DOHH2 (cell line): ENCODE data around the gene ATP2C1.
A peak's percentile ranks its signal among the peaks of the same experiment; 100 is the strongest.

Experiments
- H3F3A ChIP-seq: fragments of 200-600 bp; sonication (generic), shearing (Covaris generic); 2 replicates; pipeline ENCODE4 v1.6.0; 2016; ENCODE audit warnings: antibody characterized with exemption, mild to moderate bottlenecking; ENCODE audit not compliant: control insufficient read depth, insufficient read depth
- H3K27ac ChIP-seq: fragments of 200-600 bp; sonication (generic); 2 replicates; pipeline ENCODE4 v1.5.1; 2014; ENCODE audit warnings: low read depth, mild to moderate bottlenecking, low read length, moderate library complexity
- H3K27me3 ChIP-seq: fragments of 200-600 bp; sonication (generic); 2 replicates; pipeline ENCODE4 v1.6.1; 2014; ENCODE audit warnings: mild to moderate bottlenecking, low read length, mixed read lengths; ENCODE audit not compliant: control insufficient read depth
- H3K36me3 ChIP-seq: fragments of 200-600 bp; sonication (generic); 2 replicates; pipeline ENCODE4 v1.6.1; 2014; ENCODE audit warnings: mild to moderate bottlenecking, low read length, moderate library complexity, mixed read lengths; ENCODE audit not compliant: control insufficient read depth
- H3K4me1 ChIP-seq: fragments of 200-600 bp; sonication (generic); 2 replicates; pipeline ENCODE4 v1.6.1; 2014; ENCODE audit warnings: mild to moderate bottlenecking, low read length, mixed read lengths; ENCODE audit not compliant: control insufficient read depth
- H3K4me2 ChIP-seq: fragments of 200-600 bp; sonication (generic); 2 replicates; pipeline ENCODE4 v1.6.0; 2014; ENCODE audit warnings: mild to moderate bottlenecking, low read length, moderate library complexity
- H3K4me3 ChIP-seq: fragments of 200-600 bp; sonication (generic); 2 replicates; pipeline ENCODE4 v1.5.1; 2014; ENCODE audit warnings: mild to moderate bottlenecking, low read length, mixed read lengths
- H3K79me2 ChIP-seq: fragments of 200-600 bp; sonication (generic); 2 replicates; pipeline ENCODE4 v1.6.1; 2014; ENCODE audit warnings: mild to moderate bottlenecking, low read length, mixed read lengths; ENCODE audit not compliant: control insufficient read depth
- H3K9me2 ChIP-seq: fragments of 200-600 bp; sonication (generic); replicated peaks from 2 replicates; pipeline ENCODE4 v1.6.1; 2014; ENCODE audit warnings: mild to moderate bottlenecking, low read length, mixed read lengths; ENCODE audit not compliant: control insufficient read depth
- H3K9me3 ChIP-seq: fragments of 200-600 bp; sonication (generic); 2 replicates; pipeline ENCODE4 v1.6.1; 2014; ENCODE audit warnings: antibody characterized with exemption, low read length, mixed read lengths; ENCODE audit not compliant: control insufficient read depth, insufficient read depth
- H4K20me1 ChIP-seq: fragments of 200-600 bp; sonication (generic); 2 replicates; pipeline ENCODE4 v1.6.0; 2014; ENCODE audit warnings: low read depth, mild to moderate bottlenecking, antibody characterized with exemption, low read length, moderate library complexity; ENCODE audit not compliant: control insufficient read depth, insufficient read depth
- CTCF ChIP-seq: fragments of 200-600 bp; sonication (generic); IDR thresholded peaks from one replicate; pipeline ENCODE4 v1.5.1; 2014; ENCODE audit warnings: antibody characterized with exemption, mild to moderate bottlenecking, low read depth, low read length; ENCODE audit not compliant: poor library complexity, severe bottlenecking
- EZH2phosphoT487 ChIP-seq: fragments of 200-600 bp; sonication (generic); IDR thresholded peaks from 2 replicates; pipeline ENCODE4 v1.6.1; 2017; ENCODE audit warnings: borderline replicate concordance, mild to moderate bottlenecking, antibody characterized with exemption, low read length, moderate library complexity, mixed read lengths

Gene ATP2C1

DNA sequence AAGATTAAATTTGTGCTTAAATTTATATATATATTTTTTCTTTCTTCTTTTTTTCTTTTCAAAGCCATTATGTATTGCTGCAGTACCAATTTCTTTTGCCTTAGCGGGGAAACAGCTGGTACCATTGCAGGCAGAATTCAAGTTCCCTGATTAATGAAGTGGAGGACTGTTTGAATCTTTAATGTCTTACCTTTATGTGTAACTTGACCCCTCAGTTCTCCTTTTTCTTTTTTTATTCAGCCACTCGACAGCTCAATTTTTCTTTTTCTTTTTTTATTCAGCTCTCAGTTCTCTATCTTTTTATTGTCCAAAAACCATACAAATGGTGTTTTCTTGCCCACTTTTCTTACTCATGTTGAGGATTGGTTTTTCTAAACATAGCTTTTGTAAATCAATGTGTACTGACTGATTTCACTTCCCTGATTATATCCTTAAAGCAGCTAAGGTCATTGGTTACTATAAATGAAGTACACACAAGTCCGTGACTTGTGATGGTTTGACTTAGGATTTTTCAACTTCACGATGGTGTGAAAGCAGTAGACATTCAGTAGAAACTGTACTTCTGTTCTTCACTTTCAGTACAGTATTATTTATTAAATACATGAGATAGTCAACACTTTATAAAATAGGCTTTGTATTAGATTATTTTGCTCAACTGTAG is 22.8 kb downstream of the ATP2C1 start:
- Histone ChIP-seq H3K27ac (peak overlapping the region; percentile 37), H3K4me3 (peak overlapping the region; percentile 27), H3K36me3 (peaks cover 5% of the 10 kb centered on the region; the same call in 1 of the 2 replicates), H4K20me1 (no peaks in the 10 kb centered on the region), H3K79me2 (peaks cover 81% of the 10 kb centered on the region), H3K9me2 (no peaks in the 10 kb centered on the region), H3K9me3 (peaks cover 7% of the 10 kb centered on the region; the same call in 1 of the 2 replicates), H3K4me1 (peaks cover 38% of the 10 kb centered on the region), H3F3A (peaks cover 10% of the 10 kb centered on the region), H3K27me3 (no peaks in the 10 kb centered on the region), H3K4me2 (peak overlapping the region; percentile 39)
- no peak for TF ChIP-seq CTCF
- no peak for TF ChIP-seq EZH2phosphoT487

- peaks cover 95% of the 10 kb centered on the region for H3K79me2 ChIP-seq
- TF ChIP-seq CTCF: no peak
- TF ChIP-seq EZH2phosphoT487: no peak
Measured at GRCh38 chr3:130918328-130918727, 24.4 kb downstream of the ATP2C1 start.

DNA sequence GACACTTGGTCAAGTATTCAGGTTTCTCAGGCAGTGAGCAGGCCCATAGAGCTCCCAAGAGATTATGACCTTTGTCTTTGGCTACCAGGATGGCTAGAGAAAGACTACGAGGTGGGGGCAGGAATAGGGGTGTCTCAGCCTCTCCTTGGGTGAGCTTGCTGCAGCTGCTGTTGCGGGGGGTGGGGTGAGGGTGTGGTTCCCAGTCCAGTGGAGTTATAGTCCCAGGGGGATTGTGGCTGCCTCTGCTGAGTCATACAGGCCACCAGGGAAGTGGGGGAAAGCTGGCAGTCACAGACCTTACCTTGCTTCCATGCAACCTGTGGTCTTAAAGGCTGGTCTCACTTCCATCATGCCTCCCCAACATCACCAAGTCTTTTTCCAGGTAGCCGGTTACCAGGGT is 31.7 kb downstream of the ATP2C1 start:
- Histone ChIP-seq H4K20me1 (0 out of 2 replicates have a peak, but pooled peaks cover 3% of the 10 kb centered on the region), H3K27ac (no peak overlapping the region), H3K36me3 (peaks cover 7% of the 10 kb centered on the region), H3K4me2 (peak overlapping the region; percentile 20), H3K9me2 (no peaks in the 10 kb centered on the region), H3K9me3 (peaks cover 6% of the 10 kb centered on the region; the same call in 1 of the 2 replicates), H3K27me3 (no peaks in the 10 kb centered on the region), H3F3A (no peaks in the 10 kb centered on the region), H3K4me3 (no peak overlapping the region), H3K79me2 (peaks cover 86% of the 10 kb centered on the region), H3K4me1 (peaks cover 15% of the 10 kb centered on the region)
- TF ChIP-seq EZH2phosphoT487: no peak
- no peak for TF ChIP-seq CTCF

More at GRCh38 chr3:130918328-130918727, 24.4 kb downstream of the ATP2C1 start:
- no peaks in the 10 kb centered on the region for H4K20me1 ChIP-seq
- H3K27ac ChIP-seq: no peak overlapping the region
- H3K36me3 ChIP-seq: peaks cover 5% of the 10 kb centered on the region; the same call in 1 of the 2 replicates
- no peak overlapping the region for H3K4me2 ChIP-seq
- H3K9me2 ChIP-seq: no peaks in the 10 kb centered on the region
- H3K9me3 ChIP-seq: peaks cover 7% of the 10 kb centered on the region; the same call in 1 of the 2 replicates
- H3K4me1 ChIP-seq: peaks cover 38% of the 10 kb centered on the region
- no peaks in the 10 kb centered on the region for H3K27me3 ChIP-seq
- no peak overlapping the region for H3K4me3 ChIP-seq
- H3F3A ChIP-seq: peaks cover 10% of the 10 kb centered on the region
